HepG2 (cell line): ENCODE data around the gene ZNF367. TPM values are rescaled to one million over a fixed set of nuclear protein-coding genes. Genes with fewer than 3 reads are reported as not detected.
A peak's percentile ranks its signal among the peaks of the same experiment; 100 is the strongest.

ENCODE experiments used
- MYC ChIP-seq: sonication (generic); formaldehyde crosslinking; IDR thresholded peaks from 2 replicates; pipeline ENCODE4 v1.9.0; 2021; ENCODE audit warnings: missing genetic modification reagents, borderline replicate concordance
- NFKB2 ChIP-seq: sonication (generic); formaldehyde crosslinking; IDR thresholded peaks from 2 replicates; pipeline ENCODE4 v1.4.0; 2020; ENCODE audit warnings: missing genetic modification reagents, borderline replicate concordance
- PBX2 ChIP-seq: IDR thresholded peaks from 2 replicates; pipeline ENCODE4 v1.6.1; 2016; ENCODE audit warnings: control low read depth
- RBM22 ChIP-seq: fragments of 200-400 bp; formaldehyde crosslinking; optimal IDR thresholded peaks from 2 replicates; pipeline ENCODE3; 2017; ENCODE audit warnings: mild to moderate bottlenecking, low read length, moderate library complexity
- SOX6 ChIP-seq, 2 experiments: fragments of 450-650 bp in 1 of 2; sonication (generic) in 1 of 2; formaldehyde crosslinking in 1 of 2; IDR thresholded peaks; 2 replicates each; pipeline versions ENCODE4 v1.4.0 to v1.6.1; 2017 to 2020; ENCODE audit warnings: antibody characterized with exemption in 1 of 2, mild to moderate bottlenecking in 1 of 2, missing genetic modification reagents in 1 of 2
- TIGD3 ChIP-seq: sonication (generic); formaldehyde crosslinking; IDR thresholded peaks from 2 replicates; pipeline ENCODE4 v1.5.1; 2020; ENCODE audit warnings: mild to moderate bottlenecking, missing genetic modification reagents, borderline replicate concordance
- ZBTB40 ChIP-seq, 2 experiments: fragments of 450-650 bp in 1 of 2; sonication (generic) in 1 of 2; formaldehyde crosslinking in 1 of 2; IDR thresholded peaks; 2 replicates each; pipeline versions ENCODE4 v1.6.1 to v1.8.0; 2016 to 2022; ENCODE audit warnings: antibody characterized with exemption in 1 of 2, mild to moderate bottlenecking in 1 of 2, missing genetic modification reagents in 1 of 2
- ZNF121 ChIP-seq: sonication (generic); formaldehyde crosslinking; IDR thresholded peaks from 2 replicates; pipeline ENCODE4 v1.5.0; 2020; ENCODE audit warnings: mild to moderate bottlenecking, missing genetic modification reagents
- ZNF160 ChIP-seq: sonication (generic); formaldehyde crosslinking; IDR thresholded peaks from 2 replicates; pipeline ENCODE4 v1.8.0; 2022; ENCODE audit warnings: mild to moderate bottlenecking, inconsistent platforms, missing genetic modification reagents
- ZNF225 ChIP-seq: sonication (generic); formaldehyde crosslinking; IDR thresholded peaks from 2 replicates; pipeline ENCODE4 v1.4.0; 2020; ENCODE audit warnings: mild to moderate bottlenecking, missing genetic modification reagents
- ZNF512B ChIP-seq: sonication (generic); formaldehyde crosslinking; IDR thresholded peaks from 2 replicates; pipeline ENCODE4 v1.5.1; 2020; ENCODE audit warnings: missing genetic modification reagents, mild to moderate bottlenecking, borderline replicate concordance
- ZNF615 ChIP-seq: sonication (generic); formaldehyde crosslinking; IDR thresholded peaks from 2 replicates; pipeline ENCODE4 v1.5.0; 2020; ENCODE audit warnings: mild to moderate bottlenecking, missing genetic modification reagents, borderline replicate concordance
- polyA plus RNA-seq, 8 experiments: library from polyadenylated mRNA; depleted of rRNA in 3 of 8; stranded (reverse) in 7 of 8; unstranded in 1 of 8; fragments of >200 nt; fragmentation: Illumina TruSeq in 4 of 8; extraction: Trizol in 4 of 8; gene quantifications; 2 replicates each; pipeline versions ENCODE4 v1.2.1 to v1.2.3, GENCODE V29; 2011 to 2016; ENCODE audit warnings: low read depth in 4 of 8, missing spikeins in 1 of 8, mixed read lengths in 1 of 8; ENCODE audit not compliant: insufficient read depth in 1 of 8
- total RNA-seq, 5 experiments: library from RNA; depleted of rRNA; stranded (reverse); fragments of >200 nt; fragmentation: Illumina TruSeq; extraction: Trizol; gene quantifications; 2 replicates each; pipeline ENCODE4 v1.2.3, GENCODE V29; 2016; ENCODE audit warnings: low read depth in 1 of 5

Gene ZNF367
- total and polyA plus RNA-seq, 2 of the 13 experiments (the other 11 are each of a cell fraction or from before 2014, with no cell fraction given), result 2.9 to 7.7 TPM

GRCh38 chr9:96418083-96418919, at the start of gene ZNF367 (continued):
- TF ChIP-seq TIGD3 (CRISPR knock-in tag), result no peak
- no peak for TF ChIP-seq ZNF121
- TF ChIP-seq SOX6 (IDR thresholded peaks at IDR 0.05), result no peak
- TF ChIP-seq SOX6 (CRISPR knock-in tag; IDR thresholded peaks at IDR 0.05), result no peak; the same call in 1 of the 2 replicates
- peak; percentile 89 for TF ChIP-seq PBX2 (CRISPR knock-in tag)
- TF ChIP-seq ZNF160 (CRISPR knock-in tag), result 0 out of 2 replicates have a peak, but pooled peaks have one; percentile 32
- TF ChIP-seq NFKB2, result peak; percentile 30; the same call in 1 of the 2 replicates
- TF ChIP-seq ZNF225 (CRISPR knock-in tag), result no peak
- TF ChIP-seq ZNF615 (CRISPR knock-in tag), result no peak
- no peak for TF ChIP-seq ZNF512B (CRISPR knock-in tag)
- peak; percentile 69; the same call in 1 of the 2 replicates for TF ChIP-seq MYC
- TF ChIP-seq ZBTB40 (IDR thresholded peaks at IDR 0.05), result no peak
- TF ChIP-seq ZBTB40 (CRISPR knock-in tag; IDR thresholded peaks at IDR 0.05), result peak; percentile 61; the same call in 1 of the 2 replicates
- TF ChIP-seq RBM22, result no peak
